A204.1 (cell line): ENCODE data around the gene RET.

Experiments used
- FAIRE-seq: peaks from 2 replicates; lab custom pipeline; 2012; peaks lifted over from hg19 to GRCh38; lab: Jason Lieb, UNC

RET gene

DNA sequence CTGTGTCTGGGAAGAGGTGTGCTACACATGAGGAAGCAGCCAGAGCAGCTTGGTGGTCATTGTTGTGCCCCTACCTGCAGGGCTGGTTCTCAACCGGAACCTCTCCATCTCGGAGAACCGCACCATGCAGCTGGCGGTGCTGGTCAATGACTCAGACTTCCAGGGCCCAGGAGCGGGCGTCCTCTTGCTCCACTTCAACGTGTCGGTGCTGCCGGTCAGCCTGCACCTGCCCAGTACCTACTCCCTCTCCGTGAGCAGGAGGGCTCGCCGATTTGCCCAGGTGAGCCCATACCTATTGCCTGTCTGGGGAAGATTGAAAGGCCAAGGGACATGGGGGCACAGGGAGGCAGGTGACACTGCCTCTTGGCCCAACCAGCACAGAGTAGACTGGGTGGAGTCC is 32.1 kb downstream of the RET start:
- no peak for FAIRE-seq

DNA sequence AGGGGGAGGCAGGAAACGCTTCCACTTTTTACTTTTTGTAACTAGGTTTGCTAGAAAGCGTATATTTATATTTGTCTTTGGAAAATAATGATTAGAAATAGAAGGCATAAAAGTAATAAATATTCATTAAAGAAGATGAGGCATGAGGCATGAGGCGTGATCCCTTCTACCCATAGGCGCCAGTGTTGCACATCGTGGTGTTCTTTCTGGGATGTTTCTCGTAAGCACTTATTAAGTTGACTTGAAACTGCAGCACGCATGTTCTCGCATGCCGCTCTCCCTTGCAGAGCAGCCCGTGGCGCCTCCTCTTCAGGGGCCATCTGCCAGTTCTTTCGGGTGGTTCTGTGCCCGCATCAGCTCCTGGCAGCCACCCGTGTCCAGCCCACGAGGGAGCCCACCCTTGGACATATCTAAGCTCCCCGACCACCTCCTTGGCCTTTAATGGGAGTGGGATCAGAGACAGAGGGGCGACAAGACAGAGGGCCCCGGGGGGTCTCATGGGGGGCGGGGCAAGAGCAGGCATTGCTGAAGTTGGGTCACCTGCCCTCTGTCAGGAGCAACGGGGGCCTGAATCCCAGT is 32.9 kb downstream of the RET start:
- no peak for FAIRE-seq

DNA sequence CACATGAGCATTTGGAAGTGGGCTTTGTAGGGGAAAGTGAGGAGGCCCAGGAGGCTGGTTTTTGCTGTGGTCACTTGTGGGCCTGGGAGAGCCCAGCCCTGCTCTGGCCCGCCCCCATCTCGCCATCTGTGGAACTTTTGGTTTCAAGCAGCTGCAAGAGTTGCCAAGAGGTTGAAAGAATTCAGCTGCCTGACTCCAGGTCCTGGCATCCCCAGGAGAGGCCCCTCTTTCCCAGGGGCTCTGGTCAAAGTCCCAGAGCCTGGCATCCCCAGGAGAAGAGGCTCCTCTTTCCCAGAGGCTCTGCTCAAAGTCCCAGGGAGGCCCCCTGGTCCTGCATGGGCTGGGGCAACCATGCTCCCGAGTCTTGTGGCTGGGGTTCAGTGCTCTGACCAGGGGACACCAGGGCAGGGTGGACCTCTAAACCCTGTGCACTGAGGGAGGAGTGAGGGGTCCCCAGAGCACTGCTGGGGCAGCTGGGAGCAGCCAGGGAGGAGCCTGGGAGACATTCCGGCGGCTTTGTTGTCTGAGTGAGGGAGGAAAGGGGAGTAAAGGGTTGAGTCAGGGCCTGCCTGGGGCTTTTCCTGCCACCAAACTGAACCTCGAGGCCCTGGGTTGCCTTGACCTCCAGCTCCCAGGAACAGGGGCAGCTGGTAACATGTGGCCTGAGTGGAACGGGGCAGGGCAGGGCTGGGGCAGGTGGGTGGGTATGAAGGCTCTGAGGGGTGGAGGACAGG is 33.6 kb downstream of the RET start:
- FAIRE-seq, result no peak

- FAIRE-seq, result no peak
These were observed 34.2 kb downstream of the RET start for GRCh38 chr10:43111101-43111500.

DNA sequence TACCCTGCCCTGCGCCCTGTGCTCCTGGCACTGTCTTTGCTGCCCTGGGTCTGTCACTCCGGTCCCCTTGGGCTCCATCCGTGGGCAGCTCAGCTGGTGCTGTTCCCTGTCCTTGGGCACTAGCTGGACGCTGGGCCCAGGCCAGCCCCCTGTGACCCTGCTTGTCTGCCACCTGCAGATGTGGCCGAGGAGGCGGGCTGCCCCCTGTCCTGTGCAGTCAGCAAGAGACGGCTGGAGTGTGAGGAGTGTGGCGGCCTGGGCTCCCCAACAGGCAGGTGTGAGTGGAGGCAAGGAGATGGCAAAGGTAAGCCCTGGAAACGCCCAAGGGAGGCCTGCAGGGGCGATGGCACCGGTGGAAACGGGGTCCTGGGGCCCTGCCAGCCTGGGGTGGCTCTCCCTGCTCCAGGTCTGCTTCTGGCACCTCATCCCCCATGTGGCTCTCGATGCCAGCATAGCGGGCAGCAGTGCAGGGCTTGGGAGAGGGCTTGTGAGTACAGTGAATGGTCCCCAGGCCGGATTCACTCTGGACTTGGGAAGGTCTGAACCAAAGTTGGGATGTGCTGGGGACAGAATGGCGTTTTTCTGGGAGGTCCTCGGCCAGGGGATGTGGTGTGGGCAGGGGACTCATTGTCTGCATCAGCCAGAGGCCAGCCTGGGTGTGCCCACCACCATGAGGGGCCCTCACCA is 35.2 kb downstream of the RET start:
- FAIRE-seq, result no peak

GRCh38 chr10:43112608-43112961 is 35.7 kb downstream of the RET start:
- FAIRE-seq, result no peak

DNA sequence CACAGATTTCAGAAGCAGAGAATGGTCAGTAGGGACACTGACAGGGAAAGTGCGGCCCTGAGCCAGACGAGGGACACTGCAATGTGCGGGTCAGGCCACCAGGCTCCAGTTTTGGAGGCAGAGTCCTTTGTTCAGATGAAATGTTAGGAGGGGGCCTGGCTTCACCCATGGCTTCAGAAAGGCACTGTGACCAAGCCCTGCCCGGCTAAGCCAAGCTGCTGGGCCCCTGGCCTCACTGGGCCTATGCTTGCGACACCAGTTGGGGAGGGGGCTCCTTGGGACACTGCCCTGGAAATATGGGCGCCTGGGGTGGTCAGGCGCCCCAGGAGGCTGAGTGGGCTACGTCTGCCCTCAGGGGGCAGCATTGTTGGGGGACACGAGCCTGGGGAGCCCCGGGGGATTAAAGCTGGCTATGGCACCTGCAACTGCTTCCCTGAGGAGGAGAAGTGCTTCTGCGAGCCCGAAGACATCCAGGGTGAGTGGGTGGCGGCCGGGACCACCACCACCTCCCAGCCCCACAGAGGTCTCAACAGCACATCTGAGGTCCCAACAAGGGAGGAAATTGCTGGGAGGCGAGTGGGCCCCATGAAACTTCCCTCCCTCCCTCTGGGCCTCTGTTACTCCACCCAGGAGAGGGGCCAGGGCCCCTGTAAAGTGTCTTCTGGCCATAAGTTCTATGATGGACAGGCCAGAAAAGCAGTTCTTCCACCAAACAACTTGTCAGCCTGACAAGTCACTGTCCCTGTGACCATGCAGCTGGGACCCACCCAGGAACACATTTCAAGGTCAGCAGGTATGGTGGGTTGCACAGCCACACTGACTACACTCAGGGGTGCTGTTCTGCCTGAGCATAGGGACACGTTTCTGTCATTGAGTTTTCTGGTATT is 36.6 kb downstream of the RET start:
- no peak for FAIRE-seq

- FAIRE-seq, result no peak
These were observed 37.3 kb downstream of the RET start for GRCh38 chr10:43114088-43114742.

DNA sequence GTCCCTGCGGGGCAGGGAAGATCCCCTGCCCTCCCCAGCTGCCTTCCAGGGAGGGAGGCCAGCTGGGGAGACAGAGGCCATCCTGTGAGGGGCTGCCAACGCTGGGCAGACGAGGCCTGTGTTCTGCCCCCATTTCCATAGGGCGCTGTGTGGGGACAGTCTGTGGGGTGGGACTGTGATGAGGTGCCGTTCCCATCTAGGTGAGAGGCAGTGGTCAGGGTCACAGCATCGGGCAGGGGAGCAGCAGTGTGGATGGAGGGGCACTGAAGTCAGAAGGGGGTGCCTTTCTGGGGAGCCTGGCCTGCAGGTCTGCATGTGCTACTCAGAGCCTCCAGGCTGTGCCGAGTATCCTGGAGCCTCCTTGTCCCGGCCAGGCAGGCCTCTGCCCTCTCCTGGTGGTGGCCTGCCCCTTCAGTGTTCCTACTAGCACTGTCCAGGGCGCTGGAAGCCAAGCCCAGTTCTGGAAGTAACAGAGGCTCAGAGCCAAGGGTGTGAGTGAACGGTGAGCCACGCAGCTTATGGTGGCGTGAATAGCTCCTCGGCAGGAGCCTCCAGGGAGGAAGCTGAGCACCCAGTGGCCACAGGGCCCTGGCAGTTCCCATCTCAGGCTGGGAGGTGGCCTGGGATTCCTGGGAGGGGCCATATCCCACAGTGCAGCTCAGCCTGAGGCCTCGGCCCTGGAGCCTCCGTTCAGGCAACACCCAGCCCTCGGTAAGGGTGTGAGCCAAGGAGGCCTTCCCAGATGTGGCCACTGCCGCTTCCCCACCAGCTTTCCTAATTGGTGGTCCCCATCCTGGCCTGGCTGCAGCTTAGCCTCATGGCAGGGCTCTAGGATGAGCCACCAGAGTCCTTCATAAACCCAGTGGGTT is 38.1 kb downstream of the RET start:
- FAIRE-seq, result no peak

DNA sequence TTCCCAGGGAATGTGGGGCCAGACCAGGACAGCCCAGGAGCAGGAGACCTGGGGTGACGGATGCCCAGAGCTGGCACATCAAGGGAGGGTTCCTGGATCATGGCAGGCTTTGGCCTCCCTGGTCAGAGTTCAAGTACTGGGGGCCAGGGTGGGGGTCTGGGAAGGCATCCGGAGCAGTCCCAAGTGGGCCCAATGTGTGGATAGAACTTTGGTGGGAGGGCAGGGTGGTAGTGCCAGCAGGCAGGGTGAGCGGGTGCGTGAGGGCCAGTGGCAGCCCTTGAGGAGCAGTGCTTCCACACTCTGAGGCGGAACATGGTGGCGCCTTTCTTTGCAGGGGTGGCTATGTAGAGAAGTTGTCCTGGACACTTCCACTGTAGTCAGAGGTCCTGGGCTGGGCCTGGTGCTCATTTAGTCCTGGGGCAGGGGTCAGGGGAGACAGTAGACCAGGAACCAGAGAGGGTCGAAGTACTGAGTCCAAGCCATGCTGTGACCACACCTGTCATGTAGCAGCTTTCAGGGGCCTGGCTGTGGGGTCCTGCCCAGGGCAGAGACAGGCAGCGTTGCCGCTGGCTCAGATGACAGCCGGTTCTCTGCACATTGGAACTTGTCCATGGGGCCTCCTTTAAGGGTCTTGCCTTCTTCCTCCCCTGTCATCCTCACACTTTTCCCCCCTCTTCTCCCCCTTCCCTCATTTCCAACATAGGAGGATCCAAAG is 39.2 kb downstream of the RET start:
- no peak for FAIRE-seq

DNA sequence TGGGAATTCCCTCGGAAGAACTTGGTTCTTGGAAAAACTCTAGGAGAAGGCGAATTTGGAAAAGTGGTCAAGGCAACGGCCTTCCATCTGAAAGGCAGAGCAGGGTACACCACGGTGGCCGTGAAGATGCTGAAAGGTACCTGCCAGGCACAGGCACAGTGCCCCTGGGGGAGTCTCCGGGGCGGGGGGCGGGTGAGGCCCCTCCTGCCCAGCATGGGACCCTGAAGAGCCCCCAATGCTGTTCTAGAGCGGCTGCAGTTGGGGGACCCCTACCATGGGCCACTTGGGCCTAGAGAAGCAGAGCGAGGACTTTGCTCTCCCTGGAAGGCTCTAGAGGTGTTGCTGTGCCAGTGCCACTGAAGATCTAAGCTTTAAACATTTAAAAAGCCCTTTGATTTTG is 39.7 kb downstream of the RET start:
- no peak for FAIRE-seq

GRCh38 chr10:43117031-43117776 is 40.3 kb downstream of the RET start:
- no peak for FAIRE-seq

GRCh38 chr10:43117777-43118583 is 41.1 kb downstream of the RET start:
- no peak for FAIRE-seq

GRCh38 chr10:43118631-43119415 is 42.0 kb downstream of the RET start:
- FAIRE-seq, result no peak

GRCh38 chr10:43119416-43120115 is 42.7 kb downstream of the RET start:
- FAIRE-seq, result no peak

DNA sequence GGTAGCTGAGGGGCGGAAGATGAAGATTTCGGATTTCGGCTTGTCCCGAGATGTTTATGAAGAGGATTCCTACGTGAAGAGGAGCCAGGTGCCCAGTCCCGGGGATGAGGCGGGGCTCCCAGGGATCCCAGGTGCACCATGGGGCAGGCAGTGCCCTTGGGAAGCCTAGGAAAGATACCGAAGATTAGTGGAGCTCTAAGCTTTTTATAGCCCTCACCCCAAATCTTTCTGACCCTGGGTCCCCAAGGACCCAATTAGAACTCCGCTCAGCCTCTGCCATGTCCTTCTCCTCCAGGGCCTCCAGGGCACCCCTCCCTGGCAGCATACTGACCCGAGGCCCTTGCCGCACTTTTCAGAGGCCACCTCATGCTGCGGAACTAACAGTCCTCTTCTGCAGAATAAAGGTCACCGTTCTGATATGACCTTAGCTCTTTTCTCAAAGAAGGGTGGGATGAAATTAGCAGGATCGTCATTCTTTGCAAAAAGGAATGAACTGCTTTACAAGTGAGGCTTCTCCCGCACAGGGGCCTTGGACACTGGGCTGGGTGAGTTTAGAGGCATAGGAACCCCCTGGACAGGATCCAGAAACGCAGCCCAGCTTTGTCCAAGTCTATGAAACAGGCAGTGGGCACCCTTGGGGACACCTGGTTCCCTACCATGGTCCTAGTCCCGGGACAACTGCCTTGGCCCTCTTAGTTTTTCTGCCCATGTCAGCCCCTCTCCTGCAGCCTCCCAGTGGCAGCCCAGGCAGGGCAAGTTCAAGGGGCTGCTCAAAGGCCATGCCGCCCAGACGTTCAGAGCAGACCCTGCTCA is 43.5 kb downstream of the RET start:
- no peak for FAIRE-seq

DNA sequence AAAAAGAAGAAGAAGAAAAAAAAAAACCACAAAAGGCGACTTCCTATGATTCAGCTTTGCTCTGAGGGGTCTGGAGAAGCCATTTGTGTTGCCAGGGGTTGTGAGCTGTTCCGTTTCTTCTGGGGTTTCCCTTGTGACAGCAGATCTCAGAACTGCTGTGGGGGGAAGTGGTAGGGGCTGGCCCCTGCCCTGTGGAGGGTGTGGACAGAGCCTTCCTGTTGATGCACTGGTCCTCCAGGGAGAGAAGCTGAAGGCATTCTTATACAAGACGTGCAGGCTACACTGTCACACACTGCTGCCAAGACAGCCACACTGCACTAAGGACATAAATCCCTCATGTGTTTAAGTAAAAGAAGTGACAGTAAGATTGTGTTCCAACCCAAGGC is 44.1 kb downstream of the RET start:
- no peak for FAIRE-seq
